ENCODE measurements around the gene RELCH.

DNA sequence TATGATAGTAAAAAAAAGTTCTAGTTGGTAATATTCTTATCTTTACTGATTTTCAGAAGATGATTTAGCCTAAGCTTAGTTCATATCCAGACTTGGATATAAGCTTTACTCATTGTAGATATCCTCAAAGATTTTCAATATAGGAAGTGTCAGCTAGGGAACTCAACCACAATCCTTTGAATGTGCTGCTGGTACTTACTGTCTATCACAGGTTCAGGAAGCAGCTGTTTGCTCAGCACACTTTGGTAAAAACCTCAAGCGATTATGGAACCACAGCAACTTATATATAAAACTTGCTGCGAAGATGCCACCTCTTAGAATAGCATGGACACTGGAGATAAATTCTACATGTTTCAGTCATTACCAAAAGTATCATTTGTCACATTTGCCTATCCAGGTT is 77.9 kb downstream of the RELCH start:
- TF ChIP-seq EZH2 (IDR thresholded peaks at IDR 0.05; ENCODE audit: insufficient read depth, poor library complexity, severe bottlenecking) = no peak
- TF ChIP-seq EZH2phosphoT487 (IDR thresholded peaks at IDR 0.05; ENCODE audit: insufficient read depth, low read depth) = no peak
